ENCODE measurements around the gene ANXA4.

DNA sequence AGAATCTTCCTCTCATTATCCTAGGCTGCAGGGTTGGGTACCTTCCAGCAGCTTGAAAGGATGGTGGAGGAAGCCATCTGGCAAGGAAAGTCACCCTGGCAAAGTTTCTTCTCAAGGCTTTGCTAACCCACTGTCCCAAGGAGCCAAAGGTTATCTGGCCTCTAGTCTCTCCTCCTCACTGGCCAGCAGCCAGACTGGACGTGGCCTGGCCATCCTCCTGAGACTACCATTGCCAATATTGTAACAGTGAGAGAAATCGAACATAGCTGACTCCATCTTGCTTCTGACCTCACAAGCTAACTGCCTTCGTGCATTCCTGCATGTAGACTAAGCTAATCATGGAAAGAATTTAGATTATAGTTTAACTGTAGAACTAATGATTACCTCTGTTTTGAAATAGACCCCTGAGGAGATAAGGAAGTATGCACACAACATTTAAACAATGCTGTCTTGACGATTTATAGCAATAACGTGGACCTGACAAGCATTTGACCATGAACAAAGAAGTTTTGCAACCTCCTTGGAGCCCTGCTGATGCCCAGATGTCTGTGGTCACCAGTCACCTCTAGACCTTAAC, 7.8 kb upstream of the ANXA4 start:
- TF ChIP-seq, protein P1, sequence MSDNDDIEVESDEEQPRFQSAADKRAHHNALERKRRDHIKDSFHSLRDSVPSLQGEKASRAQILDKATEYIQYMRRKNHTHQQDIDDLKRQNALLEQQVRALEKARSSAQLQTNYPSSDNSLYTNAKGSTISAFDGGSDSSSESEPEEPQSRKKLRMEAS (IDR thresholded peaks at IDR 0.05; ENCODE audit: low read depth) = no peak
- no peak for TF ChIP-seq EP300 (IDR thresholded peaks at IDR 0.05; ENCODE audit: borderline replicate concordance in 1 of 2, low read depth in 1 of 2, low read length in 1 of 2)
- TF ChIP-seq POLR2AphosphoS5 (IDR thresholded peaks at IDR 0.05; ENCODE audit: low read depth, low read length) = no peak
- TF ChIP-seq, protein P2, sequence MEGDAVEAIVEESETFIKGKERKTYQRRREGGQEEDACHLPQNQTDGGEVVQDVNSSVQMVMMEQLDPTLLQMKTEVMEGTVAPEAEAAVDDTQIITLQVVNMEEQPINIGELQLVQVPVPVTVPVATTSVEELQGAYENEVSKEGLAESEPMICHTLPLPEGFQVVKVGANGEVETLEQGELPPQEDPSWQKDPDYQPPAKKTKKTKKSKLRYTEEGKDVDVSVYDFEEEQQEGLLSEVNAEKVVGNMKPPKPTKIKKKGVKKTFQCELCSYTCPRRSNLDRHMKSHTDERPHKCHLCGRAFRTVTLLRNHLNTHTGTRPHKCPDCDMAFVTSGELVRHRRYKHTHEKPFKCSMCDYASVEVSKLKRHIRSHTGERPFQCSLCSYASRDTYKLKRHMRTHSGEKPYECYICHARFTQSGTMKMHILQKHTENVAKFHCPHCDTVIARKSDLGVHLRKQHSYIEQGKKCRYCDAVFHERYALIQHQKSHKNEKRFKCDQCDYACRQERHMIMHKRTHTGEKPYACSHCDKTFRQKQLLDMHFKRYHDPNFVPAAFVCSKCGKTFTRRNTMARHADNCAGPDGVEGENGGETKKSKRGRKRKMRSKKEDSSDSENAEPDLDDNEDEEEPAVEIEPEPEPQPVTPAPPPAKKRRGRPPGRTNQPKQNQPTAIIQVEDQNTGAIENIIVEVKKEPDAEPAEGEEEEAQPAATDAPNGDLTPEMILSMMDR (IDR thresholded peaks at IDR 0.05) = no peak
- no peak for TF ChIP-seq YY1 (IDR thresholded peaks at IDR 0.05; ENCODE audit: low read depth)
- no peak for TF ChIP-seq RFX5 (IDR thresholded peaks at IDR 0.05; ENCODE audit: low read length)
- TF ChIP-seq RAD21 (IDR thresholded peaks at IDR 0.05; ENCODE audit: low read length) = no peak
- TF ChIP-seq TAF1 (IDR thresholded peaks at IDR 0.05; ENCODE audit: borderline replicate concordance, low read depth, low read length) = no peak
- TF ChIP-seq GABPA (IDR thresholded peaks at IDR 0.05; ENCODE audit: low read depth) = no peak
- TF ChIP-seq SMC3 (IDR thresholded peaks at IDR 0.05; ENCODE audit: low read depth, low read length) = no peak
- TF ChIP-seq, protein P3, sequence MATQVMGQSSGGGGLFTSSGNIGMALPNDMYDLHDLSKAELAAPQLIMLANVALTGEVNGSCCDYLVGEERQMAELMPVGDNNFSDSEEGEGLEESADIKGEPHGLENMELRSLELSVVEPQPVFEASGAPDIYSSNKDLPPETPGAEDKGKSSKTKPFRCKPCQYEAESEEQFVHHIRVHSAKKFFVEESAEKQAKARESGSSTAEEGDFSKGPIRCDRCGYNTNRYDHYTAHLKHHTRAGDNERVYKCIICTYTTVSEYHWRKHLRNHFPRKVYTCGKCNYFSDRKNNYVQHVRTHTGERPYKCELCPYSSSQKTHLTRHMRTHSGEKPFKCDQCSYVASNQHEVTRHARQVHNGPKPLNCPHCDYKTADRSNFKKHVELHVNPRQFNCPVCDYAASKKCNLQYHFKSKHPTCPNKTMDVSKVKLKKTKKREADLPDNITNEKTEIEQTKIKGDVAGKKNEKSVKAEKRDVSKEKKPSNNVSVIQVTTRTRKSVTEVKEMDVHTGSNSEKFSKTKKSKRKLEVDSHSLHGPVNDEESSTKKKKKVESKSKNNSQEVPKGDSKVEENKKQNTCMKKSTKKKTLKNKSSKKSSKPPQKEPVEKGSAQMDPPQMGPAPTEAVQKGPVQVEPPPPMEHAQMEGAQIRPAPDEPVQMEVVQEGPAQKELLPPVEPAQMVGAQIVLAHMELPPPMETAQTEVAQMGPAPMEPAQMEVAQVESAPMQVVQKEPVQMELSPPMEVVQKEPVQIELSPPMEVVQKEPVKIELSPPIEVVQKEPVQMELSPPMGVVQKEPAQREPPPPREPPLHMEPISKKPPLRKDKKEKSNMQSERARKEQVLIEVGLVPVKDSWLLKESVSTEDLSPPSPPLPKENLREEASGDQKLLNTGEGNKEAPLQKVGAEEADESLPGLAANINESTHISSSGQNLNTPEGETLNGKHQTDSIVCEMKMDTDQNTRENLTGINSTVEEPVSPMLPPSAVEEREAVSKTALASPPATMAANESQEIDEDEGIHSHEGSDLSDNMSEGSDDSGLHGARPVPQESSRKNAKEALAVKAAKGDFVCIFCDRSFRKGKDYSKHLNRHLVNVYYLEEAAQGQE (IDR thresholded peaks at IDR 0.05; ENCODE audit: low read depth, low read length) = no peak

All from SK-N-SH (cell line).